IMR-90 (cell line): Measurements from ENCODE around the gene ERGIC2. TPM values are rescaled to one million over a fixed set of nuclear protein-coding genes. Genes with fewer than 3 reads are reported as not detected.
A peak's percentile ranks its signal among the peaks of the same experiment; 100 is the strongest.

Experiments used
- ATAC-seq: fragments of 200-7000 bp; cut with Tn5 transposase; 2 replicates; pipeline ENCODE4 v1.9.1; 2020; ENCODE audit warnings: low read depth, mild to moderate bottlenecking, moderate library complexity
- BruUV-seq: library from RNA; stranded (reverse); fragments of 400-500 nt; replicated peaks from 2 replicates; lab custom pipeline; 2021; lab: Mats Ljungman, UMichigan
- CTCF ChIA-PET: fragments of 300-600 bp; formaldehyde crosslinking; extraction: SDS; loops from one replicate; lab custom pipeline; 2021; ENCODE audit warnings: antibody characterized with exemption; lab: Yijun Ruan, JAX
- POLR2A ChIA-PET: fragments of 300-600 bp; sonication (Branson Sonifier 250); formaldehyde crosslinking; loops from one replicate; lab custom pipeline; 2022; ENCODE audit warnings: antibody characterized with exemption; ENCODE audit not compliant: unreplicated experiment; lab: Charles Lee
- DNase-seq: peaks from one replicate; pipeline ENCODE4 v3.0.0; 2013
- H2AFZ ChIP-seq: replicated peaks from 2 replicates; pipeline ENCODE3; 2013; ENCODE audit warnings: low read length, mild to moderate bottlenecking; ENCODE audit not compliant: poor library complexity
- H2AK5ac ChIP-seq: 2 replicates; pipeline ENCODE4 v1.6.1; 2013; ENCODE audit warnings: low read depth, low read length, inconsistent platforms
- H2AK9ac ChIP-seq: replicated peaks from 2 replicates; pipeline ENCODE3; 2013; ENCODE audit warnings: mild to moderate bottlenecking, low read depth, low read length, moderate library complexity; ENCODE audit not compliant: poor library complexity
- H2BK120ac ChIP-seq: 2 replicates; pipeline ENCODE4 v1.6.1; 2013; ENCODE audit warnings: low read depth, low read length, inconsistent platforms
- H2BK15ac ChIP-seq: 3 replicates; pipeline ENCODE4 v1.6.1; 2013; ENCODE audit warnings: low read depth, low read length, inconsistent platforms
- H2BK20ac ChIP-seq: 2 replicates; pipeline ENCODE4 v1.6.1; 2013; ENCODE audit warnings: low read depth, mild to moderate bottlenecking, inconsistent platforms, low read length, moderate library complexity
- H2BK5ac ChIP-seq: 2 replicates; pipeline ENCODE4 v1.6.1; 2013; ENCODE audit warnings: mild to moderate bottlenecking, low read depth, low read length, inconsistent platforms; ENCODE audit not compliant: poor library complexity, severe bottlenecking
- H3K14ac ChIP-seq: replicated peaks from 2 replicates; pipeline ENCODE4 v1.6.1; 2013; ENCODE audit warnings: low read depth, low read length, inconsistent platforms
- H3K18ac ChIP-seq: 2 replicates; pipeline ENCODE4 v1.6.1; 2013; ENCODE audit warnings: low read depth, low read length, control low read depth
- H3K23ac ChIP-seq: 2 replicates; pipeline ENCODE4 v1.6.1; 2013; ENCODE audit warnings: low read depth, low read length, inconsistent platforms
- H3K27ac ChIP-seq: 2 replicates; pipeline ENCODE4 v1.5.1; 2013; ENCODE audit warnings: mild to moderate bottlenecking, control low read depth, low read length; ENCODE audit not compliant: insufficient read depth
- H3K27me3 ChIP-seq: 2 replicates; pipeline ENCODE4 v1.6.1; 2013; ENCODE audit warnings: low read length; ENCODE audit not compliant: control insufficient read depth, insufficient read depth
- H3K36me3 ChIP-seq: 2 replicates; pipeline ENCODE4 v1.6.1; 2013; ENCODE audit warnings: low read length, mixed read lengths; ENCODE audit not compliant: control insufficient read depth, insufficient read depth
- H3K4ac ChIP-seq: 2 replicates; pipeline ENCODE4 v1.6.1; 2013; ENCODE audit warnings: low read depth, low read length, inconsistent platforms
- H3K4me1 ChIP-seq: 2 replicates; pipeline ENCODE4 v1.6.1; 2013; ENCODE audit warnings: low read length, mixed read lengths; ENCODE audit not compliant: control insufficient read depth, insufficient read depth
- H3K4me2 ChIP-seq: 2 replicates; pipeline ENCODE4 v1.6.1; 2013; ENCODE audit warnings: low read depth, mild to moderate bottlenecking, control low read depth, low read length, moderate library complexity
- H3K4me3 ChIP-seq: 2 replicates; pipeline ENCODE4 v1.5.1; 2013; ENCODE audit warnings: low read depth, mild to moderate bottlenecking, control low read depth, low read length, moderate library complexity; ENCODE audit not compliant: insufficient read depth
- H3K56ac ChIP-seq: 2 replicates; pipeline ENCODE4 v1.6.1; 2013; ENCODE audit warnings: low read length, inconsistent platforms; ENCODE audit not compliant: insufficient read depth; ENCODE audit errors: extremely low read depth
- H3K79me1 ChIP-seq, 2 experiments: 2 replicates each; pipeline ENCODE4 v1.6.1; 2013; ENCODE audit warnings: low read length in 2 of 2, inconsistent platforms in 1 of 2, low read depth in 1 of 2
- H3K9ac ChIP-seq: 2 replicates; pipeline ENCODE4 v1.6.1; 2013; ENCODE audit warnings: low read depth, low read length, control low read depth
- H3K9me1 ChIP-seq: 2 replicates; pipeline ENCODE4 v1.6.1; 2013; ENCODE audit warnings: low read length, inconsistent platforms; ENCODE audit not compliant: insufficient read depth
- H3K9me3 ChIP-seq: 2 replicates; pipeline ENCODE4 v1.6.1; 2013; ENCODE audit warnings: low read length; ENCODE audit not compliant: control insufficient read depth, insufficient read depth
- H4K20me1 ChIP-seq: 2 replicates; pipeline ENCODE4 v1.6.1; 2013; ENCODE audit warnings: low read length, inconsistent platforms; ENCODE audit not compliant: insufficient read depth
- H4K5ac ChIP-seq: 2 replicates; pipeline ENCODE4 v1.6.1; 2013; ENCODE audit warnings: mild to moderate bottlenecking, low read depth, low read length, control low read depth
- H4K8ac ChIP-seq, 2 experiments: 2 replicates each; pipeline ENCODE4 v1.6.1; 2013; ENCODE audit warnings: low read depth in 2 of 2, low read length in 2 of 2, control low read depth in 1 of 2, inconsistent platforms in 1 of 2
- H4K91ac ChIP-seq: 2 replicates; pipeline ENCODE4 v1.6.1; 2013; ENCODE audit warnings: low read depth, low read length, inconsistent platforms; ENCODE audit not compliant: insufficient read depth
- MAFK ChIP-seq: IDR thresholded peaks from 2 replicates; pipeline ENCODE4 v1.6.1; 2012; ENCODE audit warnings: low read depth, low read length, improper control_type of control experiment
- NFE2L2 ChIP-seq: fragments of 150-350 bp; IDR thresholded peaks from 2 replicates; pipeline ENCODE4 v1.6.1; 2016; ENCODE audit warnings: low read depth, mild to moderate bottlenecking, low read length
- WGBS, 2 experiments: methylation state at CpG; one replicate each; pipeline versions ENCODE4 v1.1.5 to v1.1.7; 2013; ENCODE audit warnings: missing lambda C conversion rate in 2 of 2; ENCODE audit not compliant: insufficient read length in 1 of 2; ENCODE audit errors: extremely low coverage in 2 of 2; 5-methylcytosine and 5-hydroxymethylcytosine counted together
- dilution Hi-C: fragments of 300-500 bp; cut with HindIII; formaldehyde crosslinking; loops from one replicate; pipeline ENCODE4 v1.14.3; 2018; ENCODE audit warnings: low sequenced_read_pairs; ENCODE audit not compliant: unreplicated experiment
- in situ Hi-C: fragments of 300-500 bp; cut with MboI; formaldehyde crosslinking; loops from 3 replicates; pipeline ENCODE4 v1.14.3; 2019; ENCODE audit warnings: low sequenced_read_pairs, inconsistent platforms, mixed read lengths
- intact Hi-C: fragments of 100-400 bp; cut with micrococcal nuclease; formaldehyde crosslinking; loops from 2 replicates; pipeline ENCODE4 v1.10.0; 2022
- polyA plus RNA-seq, 3 experiments: library from polyadenylated mRNA; depleted of rRNA; stranded (reverse); fragments of >200 nt; gene quantifications; 2 replicates each; pipeline ENCODE4 v1.2.3, GENCODE V29; 2012; ENCODE audit warnings: low replicate concordance in 1 of 3
- total RNA-seq: library from RNA; depleted of rRNA; stranded (reverse); fragments of >200 nt; gene quantifications from 2 replicates; pipeline ENCODE4 v1.2.3, GENCODE V29; 2012

Gene ERGIC2
- total and polyA plus RNA-seq, 2 of the 4 experiments (the other 2 are of a cell fraction): 41.0 to 45.3 TPM

DNA sequence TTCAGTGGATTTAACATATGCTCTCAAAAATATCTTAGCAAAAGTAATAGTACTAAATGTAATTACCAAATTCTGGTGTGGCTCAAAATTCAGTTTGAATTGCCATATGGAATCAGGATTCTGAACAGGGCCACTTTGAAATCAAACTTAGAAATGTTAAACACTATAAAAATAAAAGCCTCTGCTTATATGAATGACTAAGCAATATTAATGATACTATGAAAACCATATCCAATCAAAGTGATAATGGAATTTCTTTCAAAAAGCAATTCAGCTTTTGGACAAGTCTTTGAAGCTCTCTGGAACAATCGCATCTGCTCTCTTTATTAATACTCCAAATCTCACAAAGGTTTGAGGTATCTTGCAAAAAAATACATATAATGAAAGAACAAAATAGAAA lies 51.6 kb downstream of the ERGIC2 start:
- no peaks in the 10 kb centered on the region for H3K36me3 ChIP-seq
- H3K79me1 ChIP-seq: no peaks in the 10 kb centered on the region
- H4K20me1 ChIP-seq: no peaks in the 10 kb centered on the region
- ATAC-seq (no peak), DNase-seq (no peak)
- intact Hi-C loops (no loop called here), dilution Hi-C loops (no loop called here), in situ Hi-C loops (no loop called here)
- no peak overlapping the region for H3K9ac ChIP-seq
- H2BK5ac ChIP-seq: no peak overlapping the region
- no peak overlapping the region for H4K5ac ChIP-seq
- no peak overlapping the region for H3K18ac ChIP-seq
- H2BK120ac ChIP-seq: no peak overlapping the region
- H3K4me3 ChIP-seq: no peak overlapping the region
- H3K4me1 ChIP-seq: no peaks in the 10 kb centered on the region
- no peak overlapping the region for H3K4me2 ChIP-seq
- no peak overlapping the region for H2AK9ac ChIP-seq
- H4K91ac ChIP-seq: no peak overlapping the region
- no peak overlapping the region for H4K8ac ChIP-seq
- no peaks in the 10 kb centered on the region for H3K9me3 ChIP-seq
- no peak overlapping the region for H3K4ac ChIP-seq
- ChIA-PET CTCF (interaction anchor here (0.6 to 1.9 kb wide), 4 partner anchors 8 to 1165 kb away, joined by 3 to 5 read pairs (median 3); no protein-coding TSS in a partner anchor), POLR2A (no interaction called here)
- H3K9me1 ChIP-seq: no peaks in the 10 kb centered on the region
- H2BK20ac ChIP-seq: no peak overlapping the region
- peak; percentile 37; the same call in 1 of the 2 replicates for TF ChIP-seq NFE2L2
- TF ChIP-seq MAFK: no peak
- H3K27me3 ChIP-seq: no peaks in the 10 kb centered on the region
- H2AK5ac ChIP-seq: no peak overlapping the region
- WGBS, 2 experiments: no CpG with 5 or more reads among the region's 1 CpG
- no peak overlapping the region for H2AFZ ChIP-seq
- no peak overlapping the region for H3K14ac ChIP-seq
- BruUV-seq: no TSS peak
- H2BK15ac ChIP-seq: no peak overlapping the region
- no peak overlapping the region for H3K56ac ChIP-seq
- no peak overlapping the region for H3K27ac ChIP-seq
- no peak overlapping the region for H3K23ac ChIP-seq
